Measurements from ENCODE around the gene DLGAP1.

GRCh38 chr18:4356929-4357328 lies 98.2 kb downstream of the DLGAP1 start:
- TF ChIP-seq SUZ12 (IDR thresholded peaks at IDR 0.05) (no peak), SP1 (IDR thresholded peaks at IDR 0.05) (no peak), ELF4 (IDR thresholded peaks at IDR 0.05) (no peak), HDGF (IDR thresholded peaks at IDR 0.05; ENCODE audit: borderline replicate concordance) (no peak), PKNOX1 (IDR thresholded peaks at IDR 0.05) (no peak), L3MBTL2 (conservative IDR thresholded peaks at IDR 0.05) (no peak), LEF1 (IDR thresholded peaks at IDR 0.05; ENCODE audit: borderline replicate concordance) (no peak), FOXA1 (IDR thresholded peaks at IDR 0.05) (no peak), FOXK2 (IDR thresholded peaks at IDR 0.05) (no peak), FOXM1 (IDR thresholded peaks at IDR 0.05; ENCODE audit: borderline replicate concordance) (no peak), NFRKB (IDR thresholded peaks at IDR 0.05) (no peak), ZNF384 (IDR thresholded peaks at IDR 0.05) (no peak), TARDBP (IDR thresholded peaks at IDR 0.05) (no peak)
